HUES6 (cell line): Measurements from ENCODE around the gene RSAD2.

Source experiments
- H3K27ac ChIP-seq: 2 replicates; pipeline ENCODE4 v1.7.0; 2013; ENCODE audit warnings: low read depth, mild to moderate bottlenecking, low read length, inconsistent platforms
- H3K27me3 ChIP-seq: 2 replicates; pipeline ENCODE4 v1.6.1; 2013; ENCODE audit warnings: low read length; ENCODE audit not compliant: control insufficient read depth, insufficient read depth
- H3K36me3 ChIP-seq: 2 replicates; pipeline ENCODE4 v1.6.1; 2013; ENCODE audit warnings: low read length; ENCODE audit not compliant: control insufficient read depth, insufficient read depth
- H3K4me1 ChIP-seq: 2 replicates; pipeline ENCODE4 v1.6.1; 2013; ENCODE audit warnings: low read length; ENCODE audit not compliant: control insufficient read depth, insufficient read depth
- H3K4me3 ChIP-seq: 2 replicates; pipeline ENCODE4 v1.5.1; 2013; ENCODE audit warnings: low read depth, low read length
- H3K9ac ChIP-seq: one replicate; pipeline ENCODE4 v1.6.1; 2013; ENCODE audit warnings: mild to moderate bottlenecking, low read length
- H3K9me3 ChIP-seq: 2 replicates; pipeline ENCODE4 v1.6.1; 2013; ENCODE audit warnings: low read depth, low read length; ENCODE audit not compliant: control insufficient read depth, insufficient read depth

The RSAD2 gene

DNA sequence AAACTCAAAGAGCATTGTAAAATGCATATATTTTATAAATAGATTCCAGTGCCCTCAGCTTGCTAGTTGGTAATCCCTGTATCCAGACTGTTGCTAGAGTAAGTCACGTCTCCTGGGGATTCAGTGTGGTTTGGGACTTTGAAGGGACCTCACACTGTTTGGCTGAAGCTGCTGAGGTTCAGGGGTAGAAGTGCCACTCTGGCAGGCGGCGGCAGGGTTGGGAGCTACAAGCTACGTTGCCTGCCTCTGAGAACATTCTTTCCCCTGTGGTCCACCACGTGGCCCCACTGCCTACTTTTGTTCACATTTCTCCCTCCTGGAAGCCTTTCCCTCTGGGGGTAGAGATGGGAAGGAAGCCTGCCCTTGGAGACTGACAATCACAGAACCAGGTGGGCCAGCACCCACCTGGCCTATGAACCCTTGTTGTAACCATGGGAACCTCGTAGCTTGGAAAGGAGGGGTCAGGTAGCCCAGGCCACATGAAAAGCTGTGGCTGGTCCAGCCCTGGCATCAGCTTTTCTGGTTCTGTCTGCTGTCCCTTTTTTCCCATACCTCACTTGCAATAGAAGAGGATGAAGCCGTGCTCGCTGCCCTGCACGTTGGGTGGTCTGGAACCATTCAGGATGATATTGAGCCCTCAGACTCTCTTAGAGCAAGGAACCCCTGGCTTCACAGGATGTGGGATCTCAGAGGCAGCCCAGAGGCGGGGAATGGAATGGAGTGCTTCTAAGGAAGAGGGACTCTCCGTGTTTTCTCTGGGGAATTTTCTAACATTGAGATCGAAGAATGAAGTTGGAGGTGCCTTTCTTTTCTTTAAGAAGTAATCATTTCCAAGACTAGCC lies 42.5 kb downstream of the RSAD2 start:
- H3K4me3 ChIP-seq = no peak overlapping the region
- no peaks in the 10 kb centered on the region for H3K36me3 ChIP-seq
- H3K9ac ChIP-seq = no peak overlapping the region
- H3K4me1 ChIP-seq = peaks cover 18% of the 10 kb centered on the region
- H3K27ac ChIP-seq = no peak overlapping the region
- peaks cover 23% of the 10 kb centered on the region for H3K27me3 ChIP-seq
- no peaks in the 10 kb centered on the region for H3K9me3 ChIP-seq

DNA sequence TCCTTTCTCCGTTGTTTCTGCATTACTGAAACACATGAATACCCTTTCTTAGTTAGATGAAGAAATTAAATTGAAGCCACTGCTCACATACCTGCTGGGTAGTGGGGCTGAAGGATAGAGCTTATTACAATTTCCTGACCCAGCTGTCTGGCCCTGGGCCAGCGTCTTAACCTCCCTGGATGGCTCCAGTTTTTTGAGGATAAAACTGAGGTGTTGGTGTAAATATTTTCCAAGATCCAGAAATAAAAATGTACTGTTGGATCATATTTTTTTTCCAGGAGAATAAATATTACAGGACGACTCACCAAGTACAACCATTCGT lies 43.1 kb downstream of the RSAD2 start:
- no peak overlapping the region for H3K27ac ChIP-seq
- H3K9ac ChIP-seq = no peak overlapping the region
- H3K36me3 ChIP-seq = no peaks in the 10 kb centered on the region

DNA sequence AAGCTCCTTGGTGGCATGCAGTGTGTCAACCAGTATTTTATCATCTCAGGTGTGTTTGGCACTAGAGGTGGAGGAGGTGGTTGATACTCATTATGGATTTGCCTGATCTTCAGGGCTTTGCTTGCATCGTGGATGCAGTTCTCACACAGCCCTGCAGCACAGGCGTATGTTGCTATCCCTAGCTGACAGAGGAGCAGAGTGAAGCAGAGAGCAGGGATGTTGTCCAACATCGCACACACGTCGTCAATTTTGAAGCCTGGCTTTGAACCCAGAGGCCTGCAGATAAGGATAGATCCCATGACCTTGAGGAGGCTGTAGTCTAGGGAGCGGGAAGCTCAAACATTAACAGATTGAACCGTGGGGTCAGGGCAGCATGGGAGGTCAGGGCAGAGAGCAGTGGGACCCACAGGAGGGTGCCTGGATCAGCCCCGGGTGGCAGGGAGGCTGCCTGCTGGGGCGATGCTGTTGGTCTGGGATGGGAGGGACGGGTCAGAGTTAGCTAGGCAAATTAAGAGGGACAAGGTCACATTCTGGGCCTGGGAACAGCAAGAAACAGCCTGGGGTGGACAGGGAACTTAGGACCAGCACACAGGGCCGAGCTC lies 43.8 kb downstream of the RSAD2 start:
- no peaks in the 10 kb centered on the region for H3K9me3 ChIP-seq
- no peak overlapping the region for H3K4me3 ChIP-seq
- H3K27me3 ChIP-seq = peaks cover 15% of the 10 kb centered on the region
- no peaks in the 10 kb centered on the region for H3K36me3 ChIP-seq
- H3K9ac ChIP-seq = no peak overlapping the region
- H3K4me1 ChIP-seq = peaks cover 11% of the 10 kb centered on the region
- H3K27ac ChIP-seq = no peak overlapping the region

More for the DNA sequence above, 43.1 kb downstream of the RSAD2 start:
- Histone ChIP-seq H3K9me3 (no peaks in the 10 kb centered on the region), H3K4me3 (no peak overlapping the region), H3K4me1 (peaks cover 12% of the 10 kb centered on the region), H3K27me3 (peaks cover 22% of the 10 kb centered on the region)

DNA sequence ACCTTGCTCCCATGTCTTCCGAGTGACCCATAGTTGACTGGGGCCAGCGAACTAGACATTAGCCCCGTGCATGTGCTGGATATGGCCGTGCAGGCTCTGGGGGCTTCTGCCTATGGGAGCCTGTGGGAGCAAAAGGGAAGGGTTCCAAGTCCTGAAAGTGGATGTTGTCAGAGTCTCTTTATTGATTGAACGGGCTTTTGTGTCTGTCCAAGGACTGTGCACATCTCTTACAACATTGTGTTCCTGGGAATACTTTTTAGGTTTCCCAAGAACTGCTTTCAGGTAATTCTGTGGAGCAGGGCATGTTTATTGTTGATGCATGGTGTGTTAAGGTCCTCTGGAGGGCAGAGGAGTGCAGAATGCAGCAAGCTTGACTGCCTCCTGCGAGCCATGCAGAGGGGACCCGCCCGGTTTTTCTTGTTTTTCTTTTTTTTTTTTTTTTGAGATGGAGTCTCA lies 44.7 kb downstream of the RSAD2 start:
- no peak overlapping the region for H3K27ac ChIP-seq
- H3K4me1 ChIP-seq = peaks cover 11% of the 10 kb centered on the region; the same call in 1 of the 2 replicates
- peaks cover 9% of the 10 kb centered on the region for H3K27me3 ChIP-seq
- H3K36me3 ChIP-seq = no peaks in the 10 kb centered on the region
- H3K9me3 ChIP-seq = no peaks in the 10 kb centered on the region
- no peak overlapping the region for H3K9ac ChIP-seq
- H3K4me3 ChIP-seq = no peak overlapping the region

DNA sequence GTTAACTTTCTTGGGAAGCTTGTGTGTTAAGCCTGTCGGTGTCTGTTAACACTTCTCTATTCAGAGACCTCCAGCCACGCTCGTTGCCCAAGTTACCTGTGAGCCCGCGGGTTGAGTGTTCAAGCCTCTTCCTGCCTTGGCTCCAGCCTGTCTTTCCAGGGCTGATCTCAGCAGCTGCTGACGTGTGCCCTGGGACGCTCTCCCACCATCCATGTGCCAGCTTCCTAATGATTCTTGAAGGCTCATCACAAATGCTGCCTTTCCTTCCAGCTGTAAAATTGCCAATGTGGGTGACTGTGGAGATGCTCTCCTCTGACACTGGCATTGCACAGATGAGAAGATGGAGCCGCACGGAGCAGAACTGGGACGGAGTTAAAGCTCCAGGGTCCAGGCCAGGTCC lies 45.7 kb downstream of the RSAD2 start:
- no peak overlapping the region for H3K9ac ChIP-seq
- peaks cover 5% of the 10 kb centered on the region; the same call in 1 of the 2 replicates for H3K27me3 ChIP-seq
- no peaks in the 10 kb centered on the region for H3K9me3 ChIP-seq
- no peaks in the 10 kb centered on the region for H3K36me3 ChIP-seq
- no peak overlapping the region for H3K4me3 ChIP-seq
- H3K27ac ChIP-seq = no peak overlapping the region
- peaks cover 11% of the 10 kb centered on the region; the same call in 1 of the 2 replicates for H3K4me1 ChIP-seq

DNA sequence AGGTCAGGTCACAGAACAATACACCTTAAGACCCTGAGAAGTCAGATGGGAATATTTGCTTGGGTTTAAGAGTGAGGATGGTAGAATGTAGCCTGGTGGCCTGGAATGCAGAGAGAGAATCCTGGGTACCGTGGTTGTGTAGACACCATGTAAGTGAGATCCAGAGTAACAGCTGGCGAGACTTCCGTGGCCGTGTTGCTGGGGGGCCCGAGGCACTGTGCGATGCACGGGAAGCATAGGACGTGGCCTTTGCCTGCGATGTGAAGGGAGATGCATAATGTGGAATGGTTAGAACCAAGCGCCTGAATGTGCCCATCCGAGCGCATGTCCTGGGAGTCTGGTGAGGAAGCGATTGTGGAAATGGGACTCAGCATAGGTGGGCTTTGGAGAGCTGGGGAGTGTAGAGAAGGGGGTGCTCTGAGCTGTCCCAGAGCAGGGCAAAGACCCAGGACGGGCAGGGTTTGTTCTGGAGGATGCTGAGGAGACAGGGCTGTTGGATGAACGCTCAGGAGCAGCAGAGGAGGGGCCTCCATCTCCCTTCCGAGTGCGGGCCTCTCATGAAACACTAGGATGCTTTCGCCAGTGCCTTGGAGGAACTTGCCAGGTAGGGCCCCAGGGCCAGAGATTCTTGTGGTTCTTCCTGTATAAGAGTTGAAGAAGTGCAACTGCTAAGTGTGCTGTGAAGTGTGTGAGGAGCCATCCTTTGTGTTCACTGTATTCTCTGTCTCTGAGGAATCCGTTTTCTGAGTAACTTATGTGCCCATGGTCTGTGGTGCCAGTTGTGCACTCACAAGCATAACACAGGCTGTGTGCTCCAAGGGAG lies 46.7 kb downstream of the RSAD2 start:
- no peak overlapping the region for H3K9ac ChIP-seq
- no peaks in the 10 kb centered on the region for H3K27me3 ChIP-seq
- 0 out of 2 replicates have a peak, but pooled peaks cover 8% of the 10 kb centered on the region for H3K4me1 ChIP-seq
- no peak overlapping the region for H3K4me3 ChIP-seq
- H3K36me3 ChIP-seq = no peaks in the 10 kb centered on the region
- no peaks in the 10 kb centered on the region for H3K9me3 ChIP-seq
- no peak overlapping the region for H3K27ac ChIP-seq

DNA sequence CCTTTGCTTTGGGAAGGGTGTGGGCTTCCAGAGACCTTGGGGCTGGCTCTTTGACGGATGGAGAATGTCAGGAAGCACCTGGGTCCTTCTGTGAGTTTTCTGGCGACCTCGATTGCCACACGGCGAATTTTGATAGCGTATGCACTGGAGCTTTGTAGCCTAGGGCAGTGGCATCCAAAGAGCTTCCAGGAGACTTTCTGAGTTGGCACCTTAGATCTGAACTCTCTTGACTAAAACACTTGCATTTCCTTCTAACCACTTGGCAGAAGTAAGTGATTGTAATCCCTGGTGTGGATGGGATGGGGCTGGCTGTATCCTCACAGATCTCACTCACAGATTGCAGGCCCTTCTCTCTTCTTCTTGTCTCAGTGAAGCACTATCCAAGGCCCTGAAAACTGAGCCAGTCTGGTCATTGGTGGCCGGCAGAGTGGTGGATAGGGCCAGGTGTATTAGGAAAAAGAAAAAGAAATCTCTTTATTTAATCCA lies 47.4 kb downstream of the RSAD2 start:
- no peak overlapping the region for H3K4me3 ChIP-seq
- no peaks in the 10 kb centered on the region for H3K9me3 ChIP-seq
- no peaks in the 10 kb centered on the region for H3K36me3 ChIP-seq
- no peak overlapping the region for H3K27ac ChIP-seq
- no peak overlapping the region for H3K9ac ChIP-seq
- H3K4me1 ChIP-seq = 0 out of 2 replicates have a peak, but pooled peaks cover 7% of the 10 kb centered on the region
- no peaks in the 10 kb centered on the region for H3K27me3 ChIP-seq

DNA sequence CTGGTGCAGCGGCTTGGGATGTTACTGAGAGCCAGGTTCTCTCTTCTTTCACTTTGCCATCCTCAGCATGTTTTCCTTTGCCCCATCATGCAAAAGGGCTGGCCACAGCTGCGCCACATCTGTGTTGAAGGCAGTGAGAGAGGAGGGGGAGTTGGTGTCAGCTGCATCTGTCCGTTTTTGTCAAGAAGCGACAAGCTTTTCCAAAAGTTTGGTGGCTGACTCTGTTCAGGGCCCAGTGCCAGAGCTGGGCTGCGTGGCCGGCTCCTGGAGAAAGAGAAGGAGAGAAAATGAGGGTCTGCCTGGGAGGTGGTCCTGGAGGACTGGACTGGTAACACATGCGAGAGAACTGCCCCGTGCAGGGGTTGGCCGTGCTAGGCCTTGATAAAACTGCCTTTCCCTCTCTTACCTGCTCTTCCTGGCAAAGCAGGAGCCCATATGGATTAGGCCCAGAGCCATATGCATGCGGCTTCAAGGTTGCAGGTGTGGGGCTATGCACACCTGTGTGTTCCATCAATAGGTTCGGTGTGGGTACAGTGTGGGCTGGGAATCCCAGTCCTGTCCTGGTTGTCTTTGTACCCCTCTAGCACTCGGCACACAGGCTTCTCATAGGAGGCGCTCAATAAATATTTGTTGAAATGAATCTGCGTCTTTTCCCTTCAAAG lies 48.6 kb downstream of the RSAD2 start:
- Histone ChIP-seq H3K27ac (no peak overlapping the region), H3K36me3 (no peaks in the 10 kb centered on the region), H3K27me3 (no peaks in the 10 kb centered on the region), H3K4me1 (peaks cover 7% of the 10 kb centered on the region; the same call in 1 of the 2 replicates), H3K9ac (no peak overlapping the region), H3K9me3 (no peaks in the 10 kb centered on the region), H3K4me3 (no peak overlapping the region)

DNA sequence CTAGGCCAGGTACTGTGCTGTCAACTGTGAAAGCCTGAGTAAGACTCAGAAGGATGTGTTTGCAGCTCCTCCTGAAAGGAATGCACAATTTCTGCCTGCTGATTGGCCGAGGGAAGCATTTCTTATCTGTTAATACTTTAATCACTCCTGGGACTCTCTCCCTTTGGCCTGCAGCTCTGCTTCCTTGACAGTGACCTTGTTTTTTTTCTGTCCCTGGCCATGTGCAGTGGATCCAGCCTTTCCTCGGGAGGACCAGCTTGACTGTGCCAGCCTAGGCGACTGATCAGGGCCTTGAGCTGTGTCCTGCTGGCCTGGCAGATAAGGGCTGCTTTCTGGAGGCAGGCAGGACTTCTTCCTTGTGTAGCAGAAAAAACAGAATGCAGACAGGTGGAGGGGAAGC lies 49.6 kb downstream of the RSAD2 start:
- 0 out of 2 replicates have a peak, but pooled peaks cover 5% of the 10 kb centered on the region for H3K9me3 ChIP-seq
- H3K36me3 ChIP-seq = no peaks in the 10 kb centered on the region
- no peak overlapping the region for H3K9ac ChIP-seq
- no peaks in the 10 kb centered on the region for H3K27me3 ChIP-seq
- peaks cover 11% of the 10 kb centered on the region; the same call in 1 of the 2 replicates for H3K4me1 ChIP-seq
- no peak overlapping the region for H3K4me3 ChIP-seq
- no peak overlapping the region for H3K27ac ChIP-seq

DNA sequence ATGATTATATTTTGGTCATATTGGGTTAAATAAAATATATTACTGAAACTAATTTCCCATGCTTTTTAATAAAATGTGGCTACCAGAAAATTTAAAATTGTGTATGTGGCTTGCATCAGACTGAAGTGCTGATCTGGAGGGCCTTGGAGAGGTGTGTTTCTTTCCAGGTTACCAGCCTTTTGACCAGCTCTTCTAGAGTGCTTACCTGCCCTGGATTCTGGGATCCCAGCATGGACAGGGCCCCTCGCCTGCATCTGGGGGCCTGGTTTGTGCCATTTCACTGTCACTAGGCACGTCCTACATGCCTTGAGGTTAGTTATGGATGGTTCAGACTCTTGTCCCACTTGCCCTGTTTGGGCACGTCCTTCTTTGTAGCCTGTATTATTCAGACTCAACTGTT lies 50.2 kb downstream of the RSAD2 start:
- no peaks in the 10 kb centered on the region for H3K36me3 ChIP-seq
- H3K27me3 ChIP-seq = no peaks in the 10 kb centered on the region
- 0 out of 2 replicates have a peak, but pooled peaks cover 5% of the 10 kb centered on the region for H3K9me3 ChIP-seq
- H3K4me1 ChIP-seq = peaks cover 10% of the 10 kb centered on the region; the same call in 1 of the 2 replicates
- no peak overlapping the region for H3K9ac ChIP-seq
- H3K27ac ChIP-seq = no peak overlapping the region
- no peak overlapping the region for H3K4me3 ChIP-seq
